Type B pancreatic cell (in vitro differentiated cells): Measurements from ENCODE around the gene GAPDH. TPM values are rescaled to one million over a fixed set of nuclear protein-coding genes. Genes with fewer than 3 reads are reported as not detected.

Source experiments
- DNase-seq: peaks from one replicate; pipeline ENCODE4 v3.0.0; 2021; ENCODE audit warnings: mixed read lengths; ENCODE audit not compliant: unreplicated experiment; ENCODE audit errors: extremely low spot score
- H3K27ac Mint-ChIP-seq: 2 replicates; pipeline ENCODE4 v1.8.0; 2021; ENCODE audit warnings: mild to moderate bottlenecking, mixed read lengths
- H3K27me3 Mint-ChIP-seq: 2 replicates; pipeline ENCODE4 v1.8.0; 2021; ENCODE audit warnings: mixed read lengths
- H3K36me3 Mint-ChIP-seq: 2 replicates; pipeline ENCODE4 v1.8.0; 2021; ENCODE audit warnings: mixed read lengths
- H3K4me1 Mint-ChIP-seq: one replicate; pipeline ENCODE4 v1.8.0; 2021; ENCODE audit warnings: mixed read lengths; ENCODE audit not compliant: unreplicated experiment
- H3K4me3 Mint-ChIP-seq: 2 replicates; pipeline ENCODE4 v1.8.0; 2021; ENCODE audit warnings: mild to moderate bottlenecking, mixed read lengths
- H3K9me3 Mint-ChIP-seq: 2 replicates; pipeline ENCODE4 v1.8.0; 2021; ENCODE audit warnings: mixed read lengths
- CTCF ChIP-seq: fragments of 200-600 bp; sonication (generic); conservative IDR thresholded peaks from 2 replicates; pipeline ENCODE4 v1.5.0; 2021; ENCODE audit warnings: antibody characterized with exemption, mild to moderate bottlenecking
- total RNA-seq: library from RNA; stranded (reverse); gene quantifications from 2 replicates; pipeline ENCODE4 v1.2.1, GENCODE V29; 2021; ENCODE audit warnings: low replicate concordance

Gene GAPDH
- total RNA-seq, 1 donor from 2014 or later: 2,317 TPM

- H3K4me1 Mint-ChIP-seq: peaks cover 30% of the 10 kb centered on the region
- peak overlapping the region; percentile 100 for H3K27ac Mint-ChIP-seq
- no peak for DNase-seq
- TF ChIP-seq CTCF: no peak
- H3K27me3 Mint-ChIP-seq: peaks cover 6% of the 10 kb centered on the region
- H3K9me3 Mint-ChIP-seq: no peaks in the 10 kb centered on the region
- peaks cover 50% of the 10 kb centered on the region for H3K36me3 Mint-ChIP-seq
- H3K4me3 Mint-ChIP-seq: peak overlapping the region; percentile 97
These were observed 303 bp downstream of the GAPDH start for GRCh38 chr12:6534695-6534944.

- Mint-ChIP-seq H3K36me3 (peaks cover 45% of the 10 kb centered on the region), H3K4me1 (peaks cover 33% of the 10 kb centered on the region), H3K4me3 (peak overlapping the region; percentile 97), H3K27ac (peak overlapping the region; percentile 100), H3K27me3 (peaks cover 6% of the 10 kb centered on the region), H3K9me3 (no peaks in the 10 kb centered on the region)
- peak; percentile 34 for TF ChIP-seq CTCF
- no peak for DNase-seq
These were observed 804 bp downstream of the GAPDH start for GRCh38 chr12:6534945-6535696.

GRCh38 chr12:6535697-6535946, 1.3 kb downstream of the GAPDH start:
- Mint-ChIP-seq H3K27me3 (peaks cover 6% of the 10 kb centered on the region), H3K9me3 (no peaks in the 10 kb centered on the region), H3K4me3 (peak overlapping the region; percentile 97), H3K4me1 (peaks cover 38% of the 10 kb centered on the region), H3K27ac (peak overlapping the region; percentile 100), H3K36me3 (peaks cover 40% of the 10 kb centered on the region)
- no peak for TF ChIP-seq CTCF
- no peak for DNase-seq

- Mint-ChIP-seq H3K36me3 (peaks cover 34% of the 10 kb centered on the region), H3K4me3 (peak overlapping the region; percentile 97), H3K9me3 (no peaks in the 10 kb centered on the region), H3K27me3 (peaks cover 6% of the 10 kb centered on the region), H3K4me1 (peaks cover 43% of the 10 kb centered on the region), H3K27ac (peak overlapping the region; percentile 100)
- no peak for DNase-seq
- no peak for TF ChIP-seq CTCF
These were observed 1.9 kb downstream of the GAPDH start for GRCh38 chr12:6535960-6536847.

GRCh38 chr12:6536894-6537579, 2.7 kb downstream of the GAPDH start:
- H3K4me1 Mint-ChIP-seq: peaks cover 45% of the 10 kb centered on the region
- H3K27ac Mint-ChIP-seq: peak overlapping the region; percentile 100
- no peak for DNase-seq
- no peak for TF ChIP-seq CTCF
- H3K4me3 Mint-ChIP-seq: peak overlapping the region; percentile 97
- H3K9me3 Mint-ChIP-seq: no peaks in the 10 kb centered on the region
- H3K36me3 Mint-ChIP-seq: peaks cover 30% of the 10 kb centered on the region
- peaks cover 6% of the 10 kb centered on the region for H3K27me3 Mint-ChIP-seq
